Right lobe of liver (tissue), 4 donors: ENCODE results near the gene TUBA1C.

ENCODE experiments used
- CTCF ChIP-seq, 4 donors: fragments of 200-600 bp in 3 of 4; fragments of 450-650 bp in 1 of 4; IDR thresholded peaks; one replicate each; pipeline versions ENCODE4 v1.5.1 to v1.8.0; 2016 to 2022; ENCODE audit warnings: antibody characterized with exemption in 4 of 4, mild to moderate bottlenecking in 2 of 4
- POLR2A ChIP-seq: fragments of 450-650 bp; IDR thresholded peaks from one replicate; pipeline ENCODE4 v1.6.1; 2017; ENCODE audit warnings: antibody characterized with exemption, mild to moderate bottlenecking
- donor health status: DM: no; HTN: no; CAD: no.
- donor health status: DM: no; HTN: no; CAD: no.
- donor health status: DM: no; HTN: yes; CAD: no.

- no peak for TF ChIP-seq CTCF (IDR thresholded peaks at IDR 0.05)
- no peak for TF ChIP-seq POLR2A
Observed at GRCh38 chr12:49279706-49280159, 14.9 kb downstream of the TUBA1C start.
